Left renal pelvis (tissue), 4 donors: ENCODE data around the gene GNGT1. TPM values are rescaled to one million over a fixed set of nuclear protein-coding genes. Genes with fewer than 3 reads are reported as not detected.
"Not testable (repeated sequence)": the region's sequence is repeated elsewhere in the genome, so short reads cannot be mapped to it uniquely, and the experiment has no call there.

Source experiments
- DNase-seq, 4 donors: peaks; one replicate each; pipeline ENCODE4 v3.0.0-alpha.2; 2013; ENCODE audit warnings: low read depth in 4 of 4, low spot score in 3 of 4
- polyA plus RNA-seq, 4 donors: library from polyadenylated mRNA; unstranded; fragments of 120-200 nt; gene quantifications; one replicate each; pipeline ENCODE4 v1.2.1, GENCODE V29; 2013; ENCODE audit not compliant: insufficient read length in 4 of 4

The GNGT1 gene
- polyA plus RNA-seq, 4 donors: 0.26 TPM; not detected in 3

DNA sequence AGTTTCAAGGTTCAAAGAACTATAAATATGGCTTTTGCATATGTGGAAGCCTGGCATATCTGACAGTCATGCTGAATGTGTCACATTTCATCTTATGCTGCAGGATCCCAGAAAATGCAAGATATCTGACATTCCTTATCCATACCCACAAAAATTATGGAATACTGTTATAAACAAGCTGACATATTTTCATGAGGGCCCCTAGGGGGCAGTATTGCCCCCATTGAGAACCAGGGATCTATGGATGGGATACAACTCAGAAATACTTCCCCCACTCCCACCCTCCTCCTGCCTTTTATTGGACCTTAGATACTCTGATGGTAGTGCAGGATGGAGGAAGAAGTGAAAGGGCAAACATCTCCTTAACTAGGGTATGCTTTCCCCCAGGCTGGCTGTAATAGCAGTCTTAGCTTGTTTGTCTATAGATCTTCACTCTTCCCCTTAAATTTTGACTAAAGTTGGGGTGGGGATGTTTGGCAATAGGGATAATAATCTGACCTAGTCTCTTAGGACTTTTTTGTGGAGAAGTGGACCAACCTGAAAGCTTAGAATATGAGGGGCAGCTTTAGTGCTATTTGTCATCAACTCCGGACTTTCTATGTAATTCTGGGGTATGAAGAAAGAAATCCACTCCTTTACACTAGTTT lies 3.5 kb upstream of the GNGT1 start:
- no peak for DNase-seq

DNA sequence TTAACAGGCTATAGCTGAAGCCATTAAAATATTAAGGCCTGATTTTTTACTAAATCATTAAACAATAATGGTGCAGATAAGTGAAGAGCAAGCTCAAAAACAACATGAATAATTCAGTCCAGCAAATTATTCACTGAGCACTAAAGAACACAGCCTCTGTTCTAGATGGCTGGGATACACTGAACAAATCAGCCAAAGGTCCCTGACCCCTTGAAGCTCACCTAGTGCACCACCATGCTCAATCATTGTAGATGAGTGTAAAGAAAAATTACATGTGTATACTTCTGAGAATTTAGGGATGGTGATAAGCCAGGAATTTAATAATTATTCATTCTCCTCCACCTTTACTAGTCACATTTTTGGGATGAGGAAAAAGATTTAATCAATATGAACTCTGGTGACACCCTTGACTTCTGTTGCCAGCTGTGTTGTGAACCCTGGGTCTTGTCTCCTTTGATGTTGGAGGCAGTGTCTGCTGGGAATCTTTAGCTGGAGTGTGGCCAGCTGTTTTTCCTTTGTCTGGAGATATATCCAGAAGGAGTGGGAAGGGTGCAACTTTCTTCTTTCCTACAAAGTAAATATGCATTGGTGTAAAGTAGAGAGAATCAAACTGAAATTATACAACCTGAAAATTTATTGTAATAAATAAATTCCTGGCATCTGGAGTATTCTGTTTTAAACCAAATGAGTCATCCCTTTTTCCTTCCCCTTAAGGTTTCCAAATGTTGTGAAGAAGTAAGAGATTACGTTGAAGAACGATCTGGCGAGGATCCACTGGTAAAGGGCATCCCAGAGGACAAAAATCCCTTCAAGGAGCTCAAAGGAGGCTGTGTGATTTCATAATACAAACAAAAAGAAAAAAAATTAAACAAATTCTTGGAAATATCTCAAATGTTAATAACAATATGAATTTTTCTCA lies 4.0 kb downstream of the GNGT1 start:
- no peak for DNase-seq

- DNase-seq: not testable (repeated sequence)
Measured at GRCh38 chr7:93911242-93911641, 4.9 kb downstream of the GNGT1 start.

- not testable (repeated sequence) for DNase-seq
Measured at GRCh38 chr7:93911661-93912060, 5.3 kb downstream of the GNGT1 start.

DNA sequence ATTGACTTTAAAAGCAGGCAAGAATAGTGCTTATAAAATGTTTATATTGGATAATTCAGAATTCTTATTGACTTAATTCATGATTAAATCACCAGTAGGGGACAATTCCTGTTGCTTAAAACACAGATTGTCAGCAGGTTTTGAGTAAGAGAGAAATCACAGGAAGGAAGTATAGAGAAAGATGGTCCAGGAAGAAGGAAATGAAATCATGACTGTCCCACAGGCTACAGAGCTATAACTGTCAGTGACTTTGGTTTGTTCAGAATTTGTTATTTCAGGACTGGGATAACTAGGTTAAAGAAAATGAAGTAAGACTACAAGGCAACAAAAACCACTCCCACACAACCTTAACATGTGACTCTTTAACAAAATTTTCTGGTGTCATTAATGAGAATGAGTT lies 6.8 kb downstream of the GNGT1 start:
- DNase-seq: no peak

DNA sequence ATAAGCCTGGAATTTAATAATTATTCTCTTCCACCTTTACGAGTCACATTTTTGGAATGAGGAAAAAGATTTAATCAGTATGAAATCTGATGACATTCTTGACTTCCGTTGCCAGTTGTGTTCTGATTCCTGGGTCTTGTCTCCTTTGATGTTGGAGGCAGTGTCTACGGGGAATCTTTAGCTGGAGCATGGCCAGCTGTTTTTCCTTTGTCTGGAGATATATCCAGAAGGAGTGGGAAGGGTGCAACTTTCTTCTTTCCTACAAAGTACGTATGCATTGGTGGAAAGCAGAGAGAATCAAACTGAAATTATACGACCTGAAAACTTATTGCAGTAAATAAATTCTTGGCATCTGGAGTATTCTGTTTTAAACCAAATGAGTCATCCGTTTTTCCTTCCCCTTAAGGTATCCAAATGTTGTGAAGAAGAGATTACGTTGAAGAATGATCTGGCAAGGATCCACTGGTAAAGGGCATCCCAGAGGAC lies 8.3 kb downstream of the GNGT1 start:
- no peak for DNase-seq

GRCh38 chr7:93915206-93915842 lies 9.0 kb downstream of the GNGT1 start:
- DNase-seq: not testable (repeated sequence)

DNA sequence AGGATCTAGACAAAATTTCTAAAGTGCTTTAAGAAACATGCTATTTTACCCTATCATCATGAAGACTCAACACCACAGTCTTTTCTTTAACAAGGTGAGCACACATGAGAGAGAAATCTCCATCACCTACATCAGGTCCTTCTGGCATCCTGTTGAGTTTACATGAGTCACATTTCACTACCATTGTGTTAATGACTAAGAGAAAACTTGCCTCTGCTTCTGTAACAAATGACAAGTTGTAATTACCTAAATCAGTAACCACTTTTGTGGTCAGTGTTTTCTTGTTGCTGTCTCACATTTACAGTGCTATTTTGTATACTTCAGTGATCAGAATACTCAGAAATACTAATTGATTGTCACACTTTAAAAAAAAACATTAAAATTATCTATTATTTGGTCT lies 9.5 kb downstream of the GNGT1 start:
- not testable (repeated sequence) for DNase-seq

DNA sequence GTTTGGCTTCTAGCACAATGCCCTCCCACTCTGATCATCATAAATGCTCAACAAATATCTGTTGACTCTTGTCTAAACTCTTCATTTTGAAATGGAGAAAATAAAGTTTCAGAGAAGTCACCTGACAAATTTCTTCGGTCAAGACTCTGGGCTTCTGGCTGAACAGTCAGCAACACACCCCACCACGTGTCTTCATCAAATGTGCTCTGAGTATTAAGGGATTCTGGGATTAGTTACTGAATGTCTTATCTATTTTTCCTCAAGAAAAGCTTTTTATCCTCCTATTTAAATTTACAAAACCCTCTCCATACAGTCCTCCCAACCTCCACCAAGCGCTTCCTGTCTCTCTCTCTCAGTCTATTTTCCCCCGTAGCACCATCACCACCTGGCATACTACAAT lies 9.9 kb downstream of the GNGT1 start:
- DNase-seq: not testable (repeated sequence)

- DNase-seq: no peak
Measured at GRCh38 chr7:93920496-93921182, 14.3 kb downstream of the GNGT1 start.

DNA sequence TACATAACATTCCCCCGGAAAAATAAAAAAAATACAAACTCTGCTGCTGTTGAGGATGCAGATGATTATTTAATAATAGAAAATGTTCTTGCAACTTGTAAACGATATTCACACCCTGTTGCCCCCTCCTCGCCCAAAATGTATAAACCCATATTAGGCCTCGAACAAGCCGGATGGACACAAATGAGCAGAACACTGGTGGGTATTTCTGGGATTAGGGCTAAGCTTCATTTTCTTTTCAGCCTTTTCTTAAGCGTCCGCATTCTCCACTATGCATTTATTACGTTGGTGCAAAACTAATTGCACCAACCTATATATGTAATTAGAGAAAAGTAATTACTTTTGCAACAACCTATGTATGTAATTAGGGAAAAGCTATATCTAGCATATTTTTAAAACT lies 14.8 kb downstream of the GNGT1 start:
- no peak for DNase-seq

- DNase-seq: peak in 3 of 4 donors; percentile 56 to 70 (median 61)
Measured at GRCh38 chr7:93921607-93922566, 15.5 kb downstream of the GNGT1 start, which contains the start of gene GNG11. Gene GNG11, plus strand, starts transcription at chr7:93921735. Its CDS starts 403 bp downstream, at chr7:93922138.

DNA sequence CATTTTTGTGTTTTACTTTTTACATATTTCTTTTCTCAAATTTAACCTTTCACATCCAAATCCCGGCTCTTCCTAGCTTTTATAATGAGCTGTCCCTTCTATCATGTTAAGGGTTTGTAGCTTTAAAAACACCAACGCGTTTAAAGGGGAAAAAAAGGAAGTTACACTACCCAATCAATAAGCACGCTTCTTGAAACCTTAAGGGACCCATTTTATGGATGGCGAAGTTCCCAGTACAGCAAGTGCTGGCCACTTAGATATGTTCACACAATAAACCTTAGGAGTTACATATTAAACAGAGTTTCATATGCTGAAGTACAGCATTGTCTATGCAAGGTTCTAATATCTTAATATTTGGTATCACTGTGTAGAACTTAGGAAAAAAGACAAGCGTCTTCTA lies 16.9 kb downstream of the GNGT1 start:
- no peak for DNase-seq

- no peak for DNase-seq
Measured at GRCh38 chr7:93923942-93924341, 17.6 kb downstream of the GNGT1 start.

DNA sequence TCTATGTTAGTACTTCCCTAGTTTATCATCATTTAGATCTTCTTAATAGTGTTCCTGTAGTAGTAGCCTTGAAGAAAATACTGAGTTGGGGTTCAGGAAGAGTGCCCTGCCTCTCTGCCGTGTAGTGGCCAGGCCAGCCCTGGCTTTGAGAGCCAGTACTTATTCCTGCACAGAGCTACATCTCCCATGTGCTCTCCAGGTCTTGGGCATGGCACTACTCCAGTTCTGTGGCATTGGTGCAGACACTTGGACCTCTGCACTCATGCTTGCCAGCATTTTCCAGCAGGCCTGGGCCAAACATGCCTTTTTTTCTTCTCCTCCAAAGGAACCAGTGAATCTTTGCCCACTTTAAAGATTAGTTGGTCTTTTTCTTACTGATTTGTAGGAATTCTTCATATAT lies 20.4 kb downstream of the GNGT1 start:
- DNase-seq: no peak

DNA sequence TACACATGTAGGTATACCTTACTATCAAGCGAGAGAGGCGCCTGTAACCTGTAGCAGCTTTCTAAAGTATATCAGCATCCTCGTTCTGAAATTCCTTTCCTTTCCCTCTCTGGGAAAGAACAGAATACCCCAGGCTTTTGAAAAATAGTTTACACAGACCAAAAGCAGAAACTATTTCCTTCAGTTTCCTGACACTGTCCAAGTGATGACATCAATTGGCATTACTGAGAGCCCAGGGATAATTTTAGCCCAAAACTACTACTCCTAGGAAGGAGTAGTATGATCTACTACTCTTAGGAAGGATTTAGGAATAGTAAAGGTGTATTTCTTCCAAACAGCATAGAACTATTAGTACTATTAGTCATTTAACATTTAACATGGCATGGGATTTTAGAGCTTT lies 21.2 kb downstream of the GNGT1 start:
- DNase-seq: no peak

DNA sequence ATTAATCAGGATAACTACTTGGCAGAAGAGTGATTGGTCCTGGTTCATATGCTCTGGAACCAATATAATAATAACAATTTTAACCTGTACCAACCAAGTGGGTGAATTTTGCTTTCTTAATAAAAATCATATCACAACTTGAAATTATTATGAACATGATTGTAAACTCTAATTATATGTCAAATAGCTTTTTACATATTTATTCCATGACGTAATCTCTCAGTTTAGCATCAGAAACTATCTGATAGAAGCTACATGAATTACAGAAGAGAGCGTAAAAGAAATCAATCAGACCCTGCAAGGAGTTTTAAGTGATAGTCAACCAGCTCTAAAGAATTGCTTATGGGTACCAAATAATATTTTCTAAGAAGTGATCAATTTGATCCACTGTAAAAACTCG lies 25.3 kb downstream of the GNGT1 start:
- DNase-seq: no peak

DNA sequence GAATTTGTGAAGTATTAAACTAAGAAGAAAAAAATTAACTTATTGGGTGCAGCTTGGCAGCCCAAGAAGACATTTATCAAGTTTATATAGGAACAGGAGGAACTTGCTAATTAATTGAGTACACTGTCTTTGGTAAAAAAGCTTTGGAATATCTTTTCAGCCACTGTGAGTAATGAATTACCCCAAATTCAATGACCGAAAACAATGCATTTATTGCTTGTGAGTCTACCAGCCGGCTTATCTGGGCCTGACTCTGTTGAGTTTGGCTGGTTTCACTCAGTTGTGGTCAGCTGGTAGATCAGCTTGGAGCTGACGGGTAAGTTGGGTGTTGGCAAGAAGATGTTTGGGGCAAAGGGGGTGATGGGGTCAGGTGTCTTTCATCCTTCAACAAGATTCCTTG lies 26.8 kb downstream of the GNGT1 start:
- no peak for DNase-seq

GRCh38 chr7:93935102-93935501 lies 28.7 kb downstream of the GNGT1 start:
- DNase-seq: no peak

GRCh38 chr7:93937818-93938217 lies 31.5 kb downstream of the GNGT1 start:
- DNase-seq: no peak
